ENCODE measurements around the gene KMT2C. TPM values are rescaled to one million over a fixed set of nuclear protein-coding genes. Genes with fewer than 3 reads are reported as not detected.

Gene KMT2C
- total and polyA plus RNA-seq, 10 of the 15 experiments (the other 5 are each of a cell fraction or from before 2014, with no cell fraction given) = 3.3 to 45.2 (median 19.2) TPM

DNA sequence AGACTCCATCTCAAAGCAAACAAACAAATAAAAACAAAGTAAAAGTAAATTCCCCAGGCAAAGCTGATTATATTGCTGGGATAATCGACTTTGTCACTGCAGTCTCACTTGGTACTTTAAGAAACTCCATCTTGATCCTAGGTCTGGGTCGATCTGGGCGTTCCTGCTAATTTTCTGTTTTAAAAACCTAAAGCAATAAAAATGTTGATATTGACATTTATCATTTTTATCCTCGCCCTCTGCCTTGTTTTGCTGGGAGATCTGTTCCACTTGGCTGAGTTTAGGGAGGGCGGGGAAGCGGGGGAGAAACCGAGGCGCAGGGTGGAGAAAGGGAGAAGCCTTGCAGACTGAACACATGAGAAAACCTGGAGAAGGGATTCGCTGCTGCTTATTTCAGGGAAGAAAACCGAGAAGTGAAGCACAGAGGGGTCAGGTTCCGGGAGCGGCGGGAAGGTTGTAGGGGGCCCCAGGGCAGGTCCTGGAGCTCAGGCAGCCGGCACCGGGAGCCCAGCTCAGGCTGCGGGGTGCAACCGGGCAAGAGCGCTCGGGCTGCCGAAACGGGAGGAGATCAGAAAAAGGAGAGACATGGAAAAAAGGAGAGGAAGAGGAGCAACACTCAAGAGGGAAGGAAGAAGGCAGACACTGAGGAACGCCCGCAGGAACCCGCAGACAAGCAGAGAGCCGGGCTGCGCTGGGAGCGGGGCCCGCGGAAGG lies 27.3 kb upstream of the KMT2C start (continued):
- TF ChIP-seq, protein P1, sequence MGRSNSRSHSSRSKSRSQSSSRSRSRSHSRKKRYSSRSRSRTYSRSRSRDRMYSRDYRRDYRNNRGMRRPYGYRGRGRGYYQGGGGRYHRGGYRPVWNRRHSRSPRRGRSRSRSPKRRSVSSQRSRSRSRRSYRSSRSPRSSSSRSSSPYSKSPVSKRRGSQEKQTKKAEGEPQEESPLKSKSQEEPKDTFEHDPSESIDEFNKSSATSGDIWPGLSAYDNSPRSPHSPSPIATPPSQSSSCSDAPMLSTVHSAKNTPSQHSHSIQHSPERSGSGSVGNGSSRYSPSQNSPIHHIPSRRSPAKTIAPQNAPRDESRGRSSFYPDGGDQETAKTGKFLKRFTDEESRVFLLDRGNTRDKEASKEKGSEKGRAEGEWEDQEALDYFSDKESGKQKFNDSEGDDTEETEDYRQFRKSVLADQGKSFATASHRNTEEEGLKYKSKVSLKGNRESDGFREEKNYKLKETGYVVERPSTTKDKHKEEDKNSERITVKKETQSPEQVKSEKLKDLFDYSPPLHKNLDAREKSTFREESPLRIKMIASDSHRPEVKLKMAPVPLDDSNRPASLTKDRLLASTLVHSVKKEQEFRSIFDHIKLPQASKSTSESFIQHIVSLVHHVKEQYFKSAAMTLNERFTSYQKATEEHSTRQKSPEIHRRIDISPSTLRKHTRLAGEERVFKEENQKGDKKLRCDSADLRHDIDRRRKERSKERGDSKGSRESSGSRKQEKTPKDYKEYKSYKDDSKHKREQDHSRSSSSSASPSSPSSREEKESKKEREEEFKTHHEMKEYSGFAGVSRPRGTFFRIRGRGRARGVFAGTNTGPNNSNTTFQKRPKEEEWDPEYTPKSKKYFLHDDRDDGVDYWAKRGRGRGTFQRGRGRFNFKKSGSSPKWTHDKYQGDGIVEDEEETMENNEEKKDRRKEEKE (IDR thresholded peaks at IDR 0.05) = no peak

DNA sequence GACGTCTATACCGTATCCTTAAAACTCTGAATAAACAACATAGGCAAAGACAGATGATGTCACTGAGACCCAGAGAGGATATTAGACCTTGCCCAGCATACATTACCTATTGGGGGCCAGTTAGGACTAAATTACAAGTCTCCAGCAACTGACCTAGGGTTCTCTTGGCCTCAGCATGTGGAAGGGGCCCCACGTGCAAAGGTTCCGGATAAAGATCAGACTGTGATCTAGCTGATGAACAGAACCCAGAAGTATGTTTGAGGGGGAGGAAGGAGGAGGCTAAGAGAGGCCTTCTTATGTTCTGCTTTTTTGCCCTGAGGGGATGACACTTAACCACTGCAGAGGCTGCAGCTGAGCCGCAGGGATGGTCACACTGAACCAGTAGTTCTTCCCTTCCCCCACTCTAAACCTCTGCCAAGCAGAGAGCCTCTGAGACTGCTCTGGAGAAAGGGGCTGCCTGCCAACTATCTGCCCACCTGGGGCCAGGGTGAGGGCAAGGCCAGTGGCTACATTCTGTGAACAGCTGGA lies 24.0 kb upstream of the KMT2C start:
- CTCF ChIA-PET = interaction anchor here (0.9 to 1.7 kb wide), 2 partner anchors 122 to 247 kb away, joined by 3 to 6 read pairs; no protein-coding TSS in a partner anchor
- Histone ChIP-seq H3K9ac (ENCODE audit: control insufficient read depth, insufficient read depth, low read length) (no peak overlapping the region), H3K79me2 (ENCODE audit: control insufficient read depth, insufficient read depth, low read length) (peaks cover 2% of the 10 kb centered on the region), H3K4me1 (ENCODE audit: control insufficient read depth, insufficient read depth, low read length) (no peaks in the 10 kb centered on the region), H3K9me3 (replicated peaks; ENCODE audit: control insufficient read depth, insufficient read depth, low read length) (no peaks in the 10 kb centered on the region), H3K4me3 (no peak overlapping the region), H3K36me3 (ENCODE audit: control insufficient read depth in 2 of 2, insufficient read depth in 2 of 2, low read length in 1 of 2) (no peaks in the 10 kb centered on the region), H3K27me3 (replicated peaks in 1 of 2; ENCODE audit: control insufficient read depth in 2 of 2, insufficient read depth in 2 of 2, low read length in 1 of 2) (no peaks in the 10 kb centered on the region), H3K4me2 (ENCODE audit: control insufficient read depth, insufficient read depth) (0 out of 2 replicates have a peak overlapping the region, but pooled peaks have one; percentile 17), H3K27ac (ENCODE audit: control insufficient read depth, insufficient read depth) (no peak overlapping the region), H4K20me1 (ENCODE audit: control insufficient read depth, insufficient read depth) (no peaks in the 10 kb centered on the region), H2AFZ (ENCODE audit: control insufficient read depth, low read depth, low read length) (peak overlapping the region; percentile 71)
- no peak for ATAC-seq
- RAD21 ChIA-PET (ENCODE audit: unreplicated experiment) = interaction anchor here (0.6 to 1.5 kb wide), 2 partner anchors 17 to 246 kb away, joined by 3 read pairs; no protein-coding TSS in a partner anchor
- no peak for DNase-seq (ENCODE audit: low read depth, low spot score)
- BruUV-seq (replicated peaks) = no TSS peak
- SMC1A ChIA-PET (ENCODE audit: uncharacterized antibody, unreplicated experiment) = interaction anchor here (0.6 to 2.0 kb wide), 5 partner anchors 122 to 627 kb away, joined by 3 to 8 read pairs (median 3); no protein-coding TSS in a partner anchor
- WGBS (ENCODE audit: insufficient coverage, insufficient replicate concordance, low lambda C conversion rate, missing lambda C conversion rate) = 68% methylated on average over 5 of the region's 5 CpGs
- intact Hi-C loops (cut with micrococcal nuclease; ENCODE audit: unreplicated experiment) = loop anchor here (5.0 to 10.0 kb wide), 2 partner anchors 125 to 218 kb away; partner anchors contain the start of gene XRCC2
- in situ Hi-C loops (cut with MboI) = no loop called here
- peak; percentile 37 for TF ChIP-seq RUNX3 (IDR thresholded peaks at IDR 0.05; ENCODE audit: low read length)
- no peak for TF ChIP-seq JUNB (IDR thresholded peaks at IDR 0.05)
- TF ChIP-seq WRNIP1 (IDR thresholded peaks at IDR 0.05; ENCODE audit: borderline replicate concordance, low read depth, low read length) = no peak
- peak in 1 of 2 experiments; percentile 10; a peak in 1 of 4 replicates for TF ChIP-seq BHLHE40 (IDR thresholded peaks at IDR 0.05; ENCODE audit: borderline replicate concordance in 1 of 2, low read depth in 2 of 2, low read length in 1 of 2)
- POLR2A ChIA-PET = no interaction called here
- FAIRE-seq = peak; percentile 66

Data from GM12878 (cell line).